ENCODE results near the gene BATF2.
"Not testable (repeated sequence)": the region's sequence is repeated elsewhere in the genome, so short reads cannot be mapped to it uniquely, and the experiment has no call there.

The BATF2 gene

DNA sequence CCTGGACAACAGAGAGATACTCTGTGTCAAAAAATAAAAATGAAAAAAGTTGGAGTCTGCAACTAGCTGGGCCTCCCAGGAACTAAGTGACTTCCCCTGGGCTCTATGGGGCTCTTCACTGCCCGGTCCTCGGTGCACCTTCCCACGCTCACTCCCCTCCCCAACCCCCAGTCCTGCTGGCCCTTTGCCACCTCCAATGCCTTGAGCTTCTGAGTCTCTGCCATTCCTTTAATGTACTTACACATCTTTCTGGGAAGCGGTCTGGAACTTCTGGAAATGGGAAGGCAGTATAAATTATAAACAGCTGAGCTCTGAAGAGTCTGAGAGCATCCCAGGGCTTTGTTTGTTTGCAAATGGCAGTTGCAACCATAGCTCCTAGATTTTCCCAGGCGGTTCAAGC, 5.9 kb upstream of the BATF2 start:
- Mint-ChIP-seq H3K4me1 (ENCODE audit: low read depth in 2 of 2) (peaks cover 6 to 8% of the 10 kb centered on the region in 2 donors), H3K36me3 (ENCODE audit: insufficient read depth) (no peaks in the 10 kb centered on the region), H3K27ac (no peak overlapping the region), H3K9me3 (no peaks in the 10 kb centered on the region), H3K27me3 (peaks cover 10 to 29% of the 10 kb centered on the region in 2 donors), H3K4me3 (no peak overlapping the region)
- ATAC-seq (replicated peaks) (no peak), DNase-seq (no peak)

DNA sequence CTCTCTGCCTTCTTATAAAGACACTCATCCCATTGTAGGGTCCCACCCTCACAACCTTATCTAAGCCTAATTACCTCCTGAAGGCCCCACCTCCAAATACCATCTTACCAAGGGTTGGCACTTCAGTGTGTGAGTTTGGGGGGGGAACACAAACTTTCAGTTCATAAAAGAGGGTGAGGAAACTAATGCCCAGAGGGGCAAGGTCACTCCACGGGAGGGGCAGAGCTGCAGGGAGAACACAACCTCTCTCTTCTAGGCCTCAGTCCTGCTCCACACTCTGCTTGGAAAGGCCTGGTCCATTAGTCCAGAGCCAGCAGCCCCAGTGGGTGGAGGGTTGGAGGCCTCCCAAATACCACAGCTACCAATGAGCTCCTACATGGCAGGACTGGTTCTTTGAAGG, 2.7 kb upstream of the BATF2 start:
- Mint-ChIP-seq H3K27ac (peak overlapping the region in 1 of 2 donors; percentile 83), H3K4me3 (no peak overlapping the region), H3K9me3 (no peaks in the 10 kb centered on the region), H3K4me1 (ENCODE audit: low read depth in 2 of 2) (peaks cover 8 to 10% of the 10 kb centered on the region in 2 donors), H3K36me3 (ENCODE audit: insufficient read depth) (no peaks in the 10 kb centered on the region), H3K27me3 (peaks cover under 1 to 28% of the 10 kb centered on the region in 2 donors)
- ATAC-seq (replicated peaks) (no peak), DNase-seq (no peak)

DNA sequence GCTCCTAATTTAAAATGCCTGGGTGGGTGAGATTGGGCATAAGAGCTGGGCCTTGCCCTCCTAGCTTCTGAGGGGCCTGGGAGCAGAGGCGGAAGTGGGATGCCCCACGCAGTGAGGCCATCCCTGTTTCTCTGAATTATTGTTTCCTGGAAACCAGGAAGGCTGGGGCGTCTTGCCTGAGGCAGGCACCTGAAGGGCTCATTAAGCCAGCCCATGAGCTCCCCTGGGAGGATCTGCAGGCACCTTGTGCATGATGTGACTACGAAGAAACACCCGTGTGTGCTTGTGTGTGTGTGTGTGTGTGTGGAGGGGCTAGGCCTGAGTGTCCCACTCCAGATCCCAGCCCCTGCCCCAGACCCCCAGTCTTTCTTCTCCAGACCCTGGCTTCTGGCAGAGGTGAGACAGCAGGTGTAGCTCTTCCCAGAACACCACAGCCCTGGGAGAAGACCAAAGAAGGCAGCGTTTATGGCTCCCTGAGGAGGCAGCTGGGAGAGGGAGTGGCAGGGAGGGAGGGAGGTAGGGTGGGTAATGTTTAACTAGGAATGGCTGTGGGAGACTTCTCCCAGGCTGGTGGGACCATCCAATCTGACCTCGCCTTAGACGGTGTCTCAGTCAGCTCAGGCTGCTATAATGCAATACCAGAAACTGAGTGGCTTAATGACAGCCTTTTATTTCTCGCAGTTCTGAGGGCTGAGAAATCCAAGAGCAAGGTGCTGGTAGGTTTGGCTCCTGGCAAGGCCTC, 2.1 kb upstream of the BATF2 start:
- DNase-seq (no peak), ATAC-seq (replicated peaks) (no peak)
- H3K36me3 Mint-ChIP-seq (ENCODE audit: insufficient read depth), result no peaks in the 10 kb centered on the region
- H3K4me1 Mint-ChIP-seq (ENCODE audit: low read depth in 2 of 2), result peaks cover 8 to 10% of the 10 kb centered on the region in 2 donors
- peak overlapping the region; percentile 19 to 83 for H3K27ac Mint-ChIP-seq
- H3K4me3 Mint-ChIP-seq, result no peak overlapping the region
- peaks cover 0 to 33% of the 10 kb centered on the region in 2 donors for H3K27me3 Mint-ChIP-seq
- no peaks in the 10 kb centered on the region for H3K9me3 Mint-ChIP-seq

- H3K27ac Mint-ChIP-seq, result peak overlapping the region; percentile 19 to 83
- no peak for DNase-seq
Observed at GRCh38 chr11:64998141-64998540, 1.4 kb upstream of the BATF2 start.

DNA sequence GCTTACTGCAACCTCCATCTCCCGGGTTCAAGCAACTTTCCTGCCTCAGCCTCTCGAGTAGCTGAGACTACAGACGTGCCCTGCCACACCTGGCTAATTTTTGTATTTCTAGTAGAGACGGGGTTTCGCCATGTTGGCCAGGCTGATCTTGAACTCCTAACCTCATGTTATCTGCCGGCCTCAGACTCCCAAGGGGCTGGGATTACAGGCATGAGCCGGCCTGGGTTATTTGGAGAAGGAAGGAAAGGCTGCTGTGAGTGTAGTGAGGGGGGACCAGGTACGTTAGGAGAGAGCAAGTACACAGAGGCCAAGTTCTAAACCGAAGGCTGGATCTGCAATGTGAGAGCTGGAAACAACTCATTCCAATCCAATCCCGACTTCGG, 453 bp downstream of the BATF2 start:
- H3K4me3 Mint-ChIP-seq, result peak overlapping the region in 1 of 2 donors; percentile 24
- H3K36me3 Mint-ChIP-seq (ENCODE audit: insufficient read depth), result no peaks in the 10 kb centered on the region
- no peaks in the 10 kb centered on the region for H3K9me3 Mint-ChIP-seq
- peaks cover 9 to 14% of the 10 kb centered on the region in 2 donors for H3K27me3 Mint-ChIP-seq
- ATAC-seq (replicated peaks) (no peak), DNase-seq (no peak)
- no peak overlapping the region for H3K27ac Mint-ChIP-seq
- H3K4me1 Mint-ChIP-seq (ENCODE audit: low read depth in 2 of 2), result peaks cover 8 to 10% of the 10 kb centered on the region in 2 donors

More at GRCh38 chr11:64998141-64998540, 1.4 kb upstream of the BATF2 start:
- Mint-ChIP-seq H3K4me1 (ENCODE audit: low read depth in 2 of 2) (peaks cover 8 to 10% of the 10 kb centered on the region in 2 donors), H3K27me3 (peaks cover 0 to 29% of the 10 kb centered on the region in 2 donors), H3K4me3 (no peak overlapping the region), H3K9me3 (no peaks in the 10 kb centered on the region), H3K36me3 (ENCODE audit: insufficient read depth) (no peaks in the 10 kb centered on the region)
- no peak for ATAC-seq (replicated peaks)

DNA sequence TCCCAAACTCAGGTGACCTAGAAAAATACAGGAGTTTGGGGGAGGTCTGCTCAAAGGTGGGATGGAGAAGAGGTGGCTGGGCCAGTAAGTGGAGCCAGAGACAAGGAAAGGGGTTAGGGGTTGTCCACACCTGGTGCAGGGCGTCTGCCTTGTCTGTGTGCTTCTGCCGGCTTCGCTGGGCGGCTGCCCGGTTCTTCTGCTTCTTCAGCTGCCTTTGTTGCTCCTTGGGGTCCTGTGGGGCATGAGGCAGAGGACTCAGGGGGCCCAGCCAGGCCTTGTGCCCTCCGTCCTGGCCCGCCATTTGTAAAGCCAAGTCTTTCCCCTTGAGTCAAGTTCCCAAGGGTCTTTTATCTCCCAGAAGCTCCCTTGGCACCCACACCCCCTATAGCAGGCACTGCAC, 2.5 kb downstream of the BATF2 start:
- no peaks in the 10 kb centered on the region for H3K36me3 Mint-ChIP-seq (ENCODE audit: insufficient read depth)
- H3K9me3 Mint-ChIP-seq, result no peaks in the 10 kb centered on the region
- no peak overlapping the region for H3K4me3 Mint-ChIP-seq
- peaks cover 14 to 19% of the 10 kb centered on the region in 2 donors for H3K4me1 Mint-ChIP-seq (ENCODE audit: low read depth in 2 of 2)
- H3K27ac Mint-ChIP-seq, result no peak overlapping the region
- H3K27me3 Mint-ChIP-seq, result peaks cover 9 to 14% of the 10 kb centered on the region in 2 donors
- ATAC-seq (replicated peaks), result no peak
- DNase-seq, result no peak

GRCh38 chr11:64990222-64990923, 6.4 kb downstream of the BATF2 start:
- H3K9me3 Mint-ChIP-seq, result no peaks in the 10 kb centered on the region
- no peaks in the 10 kb centered on the region for H3K36me3 Mint-ChIP-seq (ENCODE audit: insufficient read depth)
- DNase-seq (no peak), ATAC-seq (replicated peaks) (no peak)
- H3K4me3 Mint-ChIP-seq, result peak overlapping the region in 1 of 2 donors; percentile 42
- H3K27me3 Mint-ChIP-seq, result peaks cover 15 to 30% of the 10 kb centered on the region in 2 donors
- H3K27ac Mint-ChIP-seq, result peak overlapping the region in 1 of 2 donors; percentile 21
- peaks cover 5 to 14% of the 10 kb centered on the region in 2 donors for H3K4me1 Mint-ChIP-seq (ENCODE audit: low read depth in 2 of 2)

DNA sequence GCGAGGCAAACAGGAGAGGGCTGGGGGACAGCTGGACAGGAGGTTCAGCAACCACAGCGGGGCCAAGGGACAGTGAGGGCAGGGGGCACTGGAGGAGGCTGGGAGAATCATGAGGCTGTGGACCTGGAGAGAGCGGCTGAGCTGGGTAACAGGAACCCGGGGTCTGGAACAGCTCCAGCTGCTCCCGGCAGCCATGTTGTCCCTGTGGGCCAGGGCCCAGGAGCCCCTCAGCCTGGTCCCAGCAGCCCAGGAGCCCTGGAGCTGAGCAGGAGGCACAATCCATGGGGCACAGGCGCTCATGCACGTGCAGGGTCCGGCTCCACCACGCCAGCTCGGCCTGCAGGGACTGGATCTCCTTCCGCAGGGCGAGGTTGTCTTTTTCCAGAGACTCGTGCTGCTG, 7.4 kb downstream of the BATF2 start:
- Mint-ChIP-seq H3K27me3 (peaks cover 15 to 40% of the 10 kb centered on the region in 2 donors), H3K36me3 (ENCODE audit: insufficient read depth) (no peaks in the 10 kb centered on the region), H3K9me3 (no peaks in the 10 kb centered on the region), H3K4me1 (ENCODE audit: low read depth in 2 of 2) (peaks cover 5 to 14% of the 10 kb centered on the region in 2 donors), H3K27ac (peak overlapping the region in 1 of 2 donors; percentile 6), H3K4me3 (no peak overlapping the region)
- DNase-seq, result no peak
- no peak for ATAC-seq (replicated peaks)

DNA sequence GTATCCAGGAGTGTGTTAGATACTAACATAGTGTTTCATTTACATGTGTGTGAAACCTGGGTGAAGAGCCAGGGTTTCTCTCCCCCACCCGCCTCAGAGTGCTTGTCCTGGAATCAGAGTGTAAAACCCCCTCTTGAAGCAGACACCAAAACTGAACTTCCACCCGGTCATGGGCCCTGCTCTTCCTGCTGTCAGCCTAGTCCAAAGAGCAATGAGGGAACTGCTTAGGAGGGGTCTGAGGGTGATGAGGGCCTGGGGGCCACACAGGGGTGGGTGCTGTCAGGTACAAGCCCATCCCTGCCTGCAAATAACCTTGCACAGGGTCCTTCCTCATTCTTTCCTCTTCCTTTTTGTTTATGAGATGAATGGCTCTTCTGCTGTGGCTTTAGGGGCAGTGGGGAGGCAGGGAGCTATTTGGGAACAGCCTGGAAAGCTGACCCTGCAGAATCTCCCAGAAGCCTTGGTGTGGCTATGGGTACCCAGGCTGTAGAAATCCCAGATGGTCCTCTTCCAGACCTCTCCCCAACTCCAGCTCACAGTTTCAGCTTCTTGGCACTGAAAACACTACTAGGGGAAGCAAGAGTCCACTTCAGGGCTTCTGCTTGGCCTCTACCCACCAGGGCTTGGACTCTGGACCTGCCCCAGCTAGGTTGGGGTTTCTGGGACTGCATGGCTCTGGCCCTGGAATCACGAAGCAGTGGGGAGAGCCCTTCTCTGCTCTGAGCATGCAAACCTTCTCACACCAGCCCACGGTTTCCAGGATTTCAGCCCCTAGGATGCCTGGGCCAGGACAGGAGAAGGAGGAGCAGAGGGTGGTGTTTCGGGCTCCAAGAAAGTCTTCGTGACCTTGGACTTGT, 8.5 kb downstream of the BATF2 start:
- Mint-ChIP-seq H3K27ac (no peak overlapping the region), H3K4me1 (ENCODE audit: low read depth in 2 of 2) (peaks cover 5 to 14% of the 10 kb centered on the region in 2 donors), H3K4me3 (no peak overlapping the region), H3K9me3 (no peaks in the 10 kb centered on the region), H3K27me3 (peaks cover 15 to 41% of the 10 kb centered on the region in 2 donors), H3K36me3 (ENCODE audit: insufficient read depth) (no peaks in the 10 kb centered on the region)
- DNase-seq (no peak), ATAC-seq (replicated peaks) (no peak)

- H3K4me3 Mint-ChIP-seq; DNase-seq; ATAC-seq (replicated peaks); H3K36me3 Mint-ChIP-seq (ENCODE audit: insufficient read depth); H3K9me3 Mint-ChIP-seq; H3K27ac Mint-ChIP-seq; H3K4me1 Mint-ChIP-seq (ENCODE audit: low read depth in 2 of 2): not testable (repeated sequence)
- peaks cover 39 to 53% of the 10 kb centered on the region in 2 donors for H3K27me3 Mint-ChIP-seq
Observed at GRCh38 chr11:64983339-64983738, 13.4 kb downstream of the BATF2 start.

DNA sequence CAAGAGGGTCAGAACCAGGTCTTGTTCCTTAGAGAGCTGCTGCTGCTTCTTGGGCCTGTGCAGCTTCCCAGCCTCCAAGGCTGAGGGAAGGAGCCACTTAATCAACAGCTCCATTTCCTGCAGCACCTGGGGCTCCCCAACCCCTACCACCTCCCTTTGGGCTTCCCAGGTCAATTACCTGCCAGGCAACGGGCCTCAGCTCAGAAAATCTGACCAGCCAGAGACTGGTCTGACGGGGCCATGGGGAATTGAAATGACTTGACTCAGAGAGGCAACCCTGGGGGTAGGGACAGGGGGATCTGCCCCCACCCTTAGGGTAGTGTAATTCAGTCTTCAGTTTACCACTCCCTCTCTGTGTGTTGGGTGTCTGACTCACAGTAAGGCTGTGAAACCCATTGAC, 20.1 kb downstream of the BATF2 start:
- H3K27me3 Mint-ChIP-seq, result peaks cover 11 to 36% of the 10 kb centered on the region in 2 donors
- H3K36me3 Mint-ChIP-seq (ENCODE audit: insufficient read depth), result peaks cover 3% of the 10 kb centered on the region
- H3K4me1 Mint-ChIP-seq (ENCODE audit: low read depth in 2 of 2), result peaks cover 6 to 7% of the 10 kb centered on the region in 2 donors
- no peaks in the 10 kb centered on the region for H3K9me3 Mint-ChIP-seq
- H3K4me3 Mint-ChIP-seq, result no peak overlapping the region
- no peak for ATAC-seq (replicated peaks)
- H3K27ac Mint-ChIP-seq, result no peak overlapping the region
- no peak for DNase-seq

- Mint-ChIP-seq H3K4me3 (no peak overlapping the region), H3K27ac (no peak overlapping the region), H3K9me3 (no peaks in the 10 kb centered on the region), H3K27me3 (peaks cover 18 to 21% of the 10 kb centered on the region in 2 donors), H3K4me1 (ENCODE audit: low read depth in 2 of 2) (peaks cover 6 to 9% of the 10 kb centered on the region in 2 donors), H3K36me3 (ENCODE audit: insufficient read depth) (peaks cover 3% of the 10 kb centered on the region)
- ATAC-seq (replicated peaks), result no peak
- DNase-seq, result no peak
Observed at GRCh38 chr11:64974124-64974523, 22.6 kb downstream of the BATF2 start.

Data from effector memory CD8-positive, alpha-beta T cell (primary cell).